Panc1 (cell line): ENCODE data around the gene SCARF2. TPM values are rescaled to one million over a fixed set of nuclear protein-coding genes. Genes with fewer than 3 reads are reported as not detected.

ENCODE experiments used
- ATAC-seq: fragments of 200-7000 bp; cut with Tn5 transposase; 2 replicates; pipeline ENCODE4 v1.9.1; 2020; ENCODE audit warnings: mild to moderate bottlenecking, moderate library complexity
- BruUV-seq: library from RNA; stranded (reverse); fragments of 400-500 nt; replicated peaks from 2 replicates; lab custom pipeline; 2021; lab: Mats Ljungman, UMichigan
- CTCF ChIA-PET: fragments of 300-600 bp; sonication (Branson Sonifier 250); formaldehyde crosslinking; loops from one replicate; lab custom pipeline; 2022; ENCODE audit warnings: antibody characterized with exemption; lab: Charles Lee
- POLR2A ChIA-PET: fragments of 300-600 bp; sonication (Branson Sonifier 250); formaldehyde crosslinking; loops from one replicate; lab custom pipeline; 2022; ENCODE audit warnings: antibody characterized with exemption; lab: Charles Lee
- DNase-seq: peaks from one replicate; pipeline ENCODE4 v3.0.0-alpha.2; 2010; ENCODE audit warnings: low read depth, low spot score
- H3K27ac ChIP-seq: 2 replicates; pipeline ENCODE4 v1.5.1; 2011; ENCODE audit warnings: mild to moderate bottlenecking, low read length, inconsistent platforms
- H3K27me3 ChIP-seq: fragments of 200-500 bp; sonication (Bioruptor generic); 2 replicates; pipeline ENCODE4 v1.6.0; 2014; ENCODE audit warnings: low read length, inconsistent platforms; ENCODE audit not compliant: control insufficient read depth, insufficient read depth
- H3K36me3 ChIP-seq: fragments of 200-500 bp; sonication (Bioruptor generic); 2 replicates; pipeline ENCODE4 v1.5.1; 2014; ENCODE audit warnings: inconsistent platforms, mild to moderate bottlenecking, low read length, moderate library complexity; ENCODE audit not compliant: control insufficient read depth, insufficient read depth
- H3K4me1 ChIP-seq: 2 replicates; pipeline ENCODE4 v1.5.1; 2011; ENCODE audit warnings: inconsistent platforms, mild to moderate bottlenecking, low read length, moderate library complexity; ENCODE audit not compliant: control insufficient read depth, insufficient read depth
- H3K4me3 ChIP-seq, 2 experiments: 2 replicates each; pipeline ENCODE4 v1.5.1; 2011 to 2012; ENCODE audit warnings: low read depth in 2 of 2, low read length in 2 of 2, mild to moderate bottlenecking in 2 of 2, inconsistent platforms in 1 of 2, moderate library complexity in 1 of 2
- H3K9me3 ChIP-seq: fragments of 200-500 bp; sonication (Bioruptor generic); 2 replicates; pipeline ENCODE4 v1.5.1; 2014; ENCODE audit warnings: low read depth, mild to moderate bottlenecking, inconsistent platforms, low read length, moderate library complexity; ENCODE audit not compliant: control insufficient read depth, insufficient read depth
- CTCF ChIP-seq: fragments of 450-650 bp; IDR thresholded peaks from 2 replicates; pipeline ENCODE4 v1.5.1; 2017; ENCODE audit warnings: mild to moderate bottlenecking
- POLR2AphosphoS5 ChIP-seq: IDR thresholded peaks from 2 replicates; pipeline ENCODE4 v1.6.1; 2012; ENCODE audit warnings: mild to moderate bottlenecking, low read depth, low read length, moderate library complexity
- REST ChIP-seq, 2 experiments: IDR thresholded peaks; 2 replicates each; pipeline ENCODE4 v1.6.1; 2011 to 2012; ENCODE audit warnings: low read depth in 2 of 2, control low read depth in 1 of 2, low read length in 1 of 2, mild to moderate bottlenecking in 1 of 2, moderate library complexity in 1 of 2; ENCODE audit not compliant: insufficient read depth in 1 of 2
- SIN3A ChIP-seq: IDR thresholded peaks from 2 replicates; pipeline ENCODE4 v1.6.1; 2012; ENCODE audit warnings: low read depth, mild to moderate bottlenecking, low read length, moderate library complexity, borderline replicate concordance; ENCODE audit not compliant: insufficient read depth
- TCF7L2 ChIP-seq: IDR thresholded peaks from 2 replicates; pipeline ENCODE4 v1.6.1; 2011; ENCODE audit warnings: mild to moderate bottlenecking, low read depth, low read length, inconsistent platforms
- in situ Hi-C: cut with HindIII; loops from 2 replicates; pipeline ENCODE4 v1.10.0; 2016; ENCODE audit warnings: low sequenced_read_pairs, low pct_unique_long_range_greater_than_20kb
- intact Hi-C: fragments of 100-400 bp; cut with micrococcal nuclease; formaldehyde crosslinking; loops from one replicate; pipeline ENCODE4 v1.10.0; 2022; ENCODE audit not compliant: unreplicated experiment
- total RNA-seq: library from RNA; stranded (reverse); gene quantifications from one replicate; pipeline ENCODE4 v1.2.1, GENCODE V29; 2021; ENCODE audit not compliant: unreplicated experiment

SCARF2 gene
- total RNA-seq, 1 experiment from 2014 or later: 3.2 TPM

- POLR2A ChIA-PET: interaction anchor here (0.6 kb wide), 1 partner anchor 1403 kb away, joined by 4 read pairs; no protein-coding TSS in a partner anchor
- no TSS peak for BruUV-seq
- in situ Hi-C loops: no loop called here
- Histone ChIP-seq H3K4me1 (no peaks in the 10 kb centered on the region), H3K9me3 (no peaks in the 10 kb centered on the region), H3K27me3 (no peaks in the 10 kb centered on the region), H3K27ac (no peak overlapping the region), H3K4me3 (no peak overlapping the region), H3K36me3 (no peaks in the 10 kb centered on the region)
- intact Hi-C loops: no loop called here
- CTCF ChIA-PET: no interaction called here
- ATAC-seq: no peak
- no peak for DNase-seq
- no peak for TF ChIP-seq CTCF
- no peak for TF ChIP-seq REST (IDR thresholded peaks at IDR 0.05; ENCODE audit: insufficient read depth in 1 of 2, low read depth in 2 of 2, low read length in 1 of 2)
These were observed 21.5 kb upstream of the SCARF2 start for GRCh38 chr22:20459152-20459542.

GRCh38 chr22:20458530-20459151 lies 21.0 kb upstream of the SCARF2 start:
- BruUV-seq: no TSS peak
- Histone ChIP-seq H3K4me3 (no peak overlapping the region), H3K36me3 (no peaks in the 10 kb centered on the region), H3K9me3 (no peaks in the 10 kb centered on the region), H3K27ac (no peak overlapping the region), H3K27me3 (no peaks in the 10 kb centered on the region), H3K4me1 (no peaks in the 10 kb centered on the region)
- POLR2A ChIA-PET: interaction anchor here (0.6 kb wide), 1 partner anchor 1403 kb away, joined by 4 read pairs; no protein-coding TSS in a partner anchor
- DNase-seq (no peak), ATAC-seq (no peak)
- intact Hi-C loops: no loop called here
- TF ChIP-seq SIN3A (no peak), REST (IDR thresholded peaks at IDR 0.05; ENCODE audit: insufficient read depth in 1 of 2, low read depth in 2 of 2, low read length in 1 of 2) (no peak), POLR2AphosphoS5 (no peak), CTCF (no peak), TCF7L2 (no peak)
- CTCF ChIA-PET: no interaction called here
- in situ Hi-C loops: no loop called here
